Measurements from ENCODE around the gene TBL1X. TPM values are rescaled to one million over a fixed set of nuclear protein-coding genes. Genes with fewer than 3 reads are reported as not detected.

The TBL1X gene
- total RNA-seq, 6 donors from 2014 or later, result 6.3 to 21.4 (median 12.8) TPM

DNA sequence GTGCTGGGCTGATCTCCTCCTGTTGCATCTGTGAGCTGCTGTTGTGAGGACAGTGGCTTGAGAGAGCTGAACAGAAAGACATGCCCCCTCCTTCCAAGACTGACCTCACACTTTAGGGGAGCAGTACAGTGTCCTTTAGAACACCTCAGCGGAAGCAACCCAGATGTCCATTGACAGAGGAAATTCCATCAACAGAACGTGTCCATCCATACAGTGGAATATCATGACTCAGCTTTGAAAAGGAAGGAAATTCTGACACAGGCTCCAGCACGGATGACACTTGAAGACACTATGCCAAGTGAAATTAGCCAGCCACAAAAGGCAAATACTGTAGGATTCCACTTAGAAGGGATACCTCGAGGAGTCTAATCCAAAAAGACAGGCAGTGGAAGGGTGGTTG lies 197.3 kb downstream of the TBL1X start:
- no peak for DNase-seq
- Histone ChIP-seq H3K4me3 (no peak overlapping the region), H3K4me1 (no peaks in the 10 kb centered on the region), H3K36me3 (no peaks in the 10 kb centered on the region), H3K27ac (no peak overlapping the region), H3K27me3 (no peaks in the 10 kb centered on the region), H3K9me3 (no peaks in the 10 kb centered on the region)
- 55 to 88% methylated on average over 2 to 4 of the region's 4 CpGs for WGBS, 2 donors
- ATAC-seq (ENCODE audit: low FRiP score in 2 of 2), result no peak
- TF ChIP-seq POLR2A (IDR thresholded peaks at IDR 0.05) (no peak), CTCF (IDR thresholded peaks at IDR 0.05) (no peak), EP300 (IDR thresholded peaks at IDR 0.05) (no peak), POLR2AphosphoS5 (IDR thresholded peaks at IDR 0.05) (no peak)

DNA sequence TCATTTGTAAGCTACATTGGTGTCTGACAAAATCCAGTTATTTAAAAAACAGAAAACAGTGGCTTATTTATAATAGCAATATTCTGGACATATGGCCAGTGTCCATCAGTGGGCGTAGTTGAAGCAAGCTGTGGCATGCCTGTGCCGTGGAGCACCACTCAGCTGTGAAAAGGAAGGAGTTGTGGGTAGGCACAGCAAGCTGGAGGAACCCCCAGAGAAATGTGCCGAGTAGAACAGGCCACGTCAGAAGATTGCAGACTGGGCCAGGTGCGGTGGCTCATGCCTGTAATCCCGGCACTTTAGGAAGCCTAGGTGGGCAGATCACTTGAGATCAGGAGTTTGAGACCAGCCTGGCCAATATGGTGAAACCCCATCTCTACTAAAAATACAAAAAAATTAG lies 198.4 kb downstream of the TBL1X start:
- Histone ChIP-seq H3K27me3 (no peaks in the 10 kb centered on the region), H3K4me3 (no peak overlapping the region), H3K4me1 (no peaks in the 10 kb centered on the region), H3K27ac (no peak overlapping the region), H3K36me3 (no peaks in the 10 kb centered on the region), H3K9me3 (no peaks in the 10 kb centered on the region)
- ATAC-seq (ENCODE audit: low FRiP score in 2 of 2) (no peak), DNase-seq (no peak)
- 91 to 98% methylated on average over 6 of the region's 6 CpGs for WGBS, 2 donors
- TF ChIP-seq POLR2A (IDR thresholded peaks at IDR 0.05) (no peak), EP300 (IDR thresholded peaks at IDR 0.05) (no peak), CTCF (IDR thresholded peaks at IDR 0.05) (no peak), POLR2AphosphoS5 (IDR thresholded peaks at IDR 0.05) (no peak)

DNA sequence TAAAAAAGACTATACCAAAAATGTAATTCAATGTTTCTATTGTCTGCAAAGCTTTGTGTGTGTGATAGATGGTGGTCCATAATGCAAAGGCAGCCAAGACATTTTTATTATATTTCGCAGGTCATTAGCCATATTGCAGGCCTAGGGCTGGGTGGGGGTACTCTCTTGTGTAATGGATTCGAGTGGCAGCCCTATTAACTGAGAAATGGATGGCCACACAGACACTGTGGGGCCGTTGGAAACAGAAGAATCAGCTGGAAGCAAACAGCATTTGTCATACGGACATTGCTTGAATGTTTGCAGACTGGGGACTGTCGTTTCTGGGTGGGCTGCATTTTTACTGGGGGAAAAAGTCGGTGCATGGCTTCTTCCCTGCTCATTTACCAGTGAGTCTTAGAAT lies 199.4 kb downstream of the TBL1X start:
- H3K4me1 ChIP-seq, result no peaks in the 10 kb centered on the region
- no peak for ATAC-seq (ENCODE audit: low FRiP score in 2 of 2)
- H3K27ac ChIP-seq, result no peak overlapping the region
- H3K27me3 ChIP-seq, result no peaks in the 10 kb centered on the region
- TF ChIP-seq POLR2AphosphoS5 (IDR thresholded peaks at IDR 0.05), result no peak
- TF ChIP-seq CTCF (IDR thresholded peaks at IDR 0.05), result no peak
- no peak for TF ChIP-seq EP300 (IDR thresholded peaks at IDR 0.05)
- no peak for TF ChIP-seq POLR2A (IDR thresholded peaks at IDR 0.05)
- no peak overlapping the region for H3K4me3 ChIP-seq
- WGBS, 2 donors, result 70 to 90% methylated on average over 6 of the region's 6 CpGs
- H3K9me3 ChIP-seq, result no peaks in the 10 kb centered on the region
- no peak for DNase-seq
- H3K36me3 ChIP-seq, result no peaks in the 10 kb centered on the region

DNA sequence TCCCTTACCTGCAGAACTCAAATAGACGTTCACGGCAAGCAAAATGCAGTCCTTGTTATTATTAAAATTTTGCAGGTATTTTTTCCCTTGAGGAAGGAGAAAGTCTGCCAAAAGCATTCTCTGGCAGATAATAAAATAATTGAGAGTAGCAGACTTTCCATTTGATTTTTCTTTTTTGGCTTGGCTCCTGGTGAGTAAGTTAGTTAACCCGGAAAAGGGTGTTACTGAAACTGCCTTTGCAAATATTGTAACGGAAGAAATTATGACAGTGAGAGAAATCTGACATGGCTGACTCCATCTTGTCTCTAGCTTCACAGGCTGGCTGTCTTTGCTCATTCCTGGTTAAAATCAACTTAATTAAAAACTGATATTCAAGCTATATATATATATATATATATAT lies 200.3 kb downstream of the TBL1X start:
- no peaks in the 10 kb centered on the region for H3K27me3 ChIP-seq
- no peaks in the 10 kb centered on the region for H3K9me3 ChIP-seq
- DNase-seq, result no peak
- 60 to 85% methylated on average over 4 of the region's 4 CpGs for whole genome bisulfite sequencing, 2 donors
- H3K36me3 ChIP-seq, result no peaks in the 10 kb centered on the region
- no peak overlapping the region for H3K27ac ChIP-seq
- ATAC-seq (ENCODE audit: low FRiP score in 2 of 2), result no peak
- TF ChIP-seq CTCF (IDR thresholded peaks at IDR 0.05), result no peak
- no peak for TF ChIP-seq EP300 (IDR thresholded peaks at IDR 0.05)
- TF ChIP-seq POLR2AphosphoS5 (IDR thresholded peaks at IDR 0.05), result no peak
- TF ChIP-seq POLR2A (IDR thresholded peaks at IDR 0.05), result no peak
- H3K4me1 ChIP-seq, result no peaks in the 10 kb centered on the region
- H3K4me3 ChIP-seq, result no peak overlapping the region

DNA sequence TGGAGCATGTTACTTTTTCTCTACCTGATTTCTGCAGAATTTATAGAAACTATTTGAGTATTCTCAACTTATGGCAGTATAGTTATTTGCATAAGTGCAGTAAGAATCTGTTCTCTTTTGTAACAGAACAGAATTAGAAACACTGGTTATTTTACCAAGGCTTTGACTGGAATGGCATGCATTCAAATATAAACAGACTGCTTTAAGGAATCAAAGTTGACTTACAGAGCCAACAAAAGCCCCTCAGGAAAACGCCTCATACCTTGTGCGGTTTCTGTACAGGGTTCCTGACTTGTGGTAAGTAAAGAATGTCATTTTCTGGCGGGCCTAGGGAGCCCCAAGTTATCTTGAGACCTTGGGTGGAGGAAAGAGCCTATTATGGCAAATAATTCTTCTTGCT lies 203.7 kb downstream of the TBL1X start:
- 40 to 52% methylated on average over 3 of the region's 3 CpGs for WGBS, 2 donors
- Histone ChIP-seq H3K9me3 (no peaks in the 10 kb centered on the region), H3K27me3 (no peaks in the 10 kb centered on the region), H3K27ac (no peak overlapping the region), H3K4me1 (no peaks in the 10 kb centered on the region), H3K36me3 (no peaks in the 10 kb centered on the region), H3K4me3 (no peak overlapping the region)
- DNase-seq (no peak), ATAC-seq (ENCODE audit: low FRiP score in 2 of 2) (no peak)
- TF ChIP-seq EP300 (IDR thresholded peaks at IDR 0.05), result no peak
